Measurements from ENCODE around the gene UTP15.
A peak's percentile ranks its signal among the peaks of the same experiment; 100 is the strongest.

Gene UTP15

DNA sequence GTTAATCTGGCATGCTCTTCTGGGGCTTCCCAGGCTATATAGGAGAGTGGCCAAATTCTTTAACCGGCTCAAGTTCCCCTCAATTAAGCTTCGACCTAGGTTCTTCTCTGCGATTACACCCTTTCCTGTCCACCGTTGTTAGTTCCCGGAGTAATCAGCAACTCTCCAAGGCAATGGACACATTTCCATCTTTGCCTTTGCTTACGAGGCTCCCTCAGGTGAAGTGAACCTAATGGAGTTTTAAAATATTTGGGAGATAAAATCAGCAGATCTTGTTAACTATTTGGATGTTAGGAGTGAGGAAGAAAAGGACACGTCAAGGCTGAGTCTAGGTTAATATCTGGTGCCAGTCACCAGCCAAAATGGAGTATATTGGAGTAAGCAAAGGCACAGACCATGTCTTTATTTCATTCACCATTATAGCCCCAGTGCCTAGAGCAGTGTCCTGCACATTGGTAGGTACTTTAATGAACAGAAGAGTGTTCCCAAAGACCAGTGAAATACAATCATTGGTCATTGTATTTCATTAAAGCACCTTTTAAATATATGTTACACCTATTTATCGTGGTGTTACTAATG, 515 bp downstream of the UTP15 start:
- DNase-seq (ENCODE audit: extremely low spot score): no peak
- ChIA-PET POLR2A (no interaction called here), CTCF (no interaction called here)
- TF ChIP-seq ZNF384 (IDR thresholded peaks at IDR 0.05) (no peak), LEF1 (IDR thresholded peaks at IDR 0.05; ENCODE audit: borderline replicate concordance) (no peak), L3MBTL2 (conservative IDR thresholded peaks at IDR 0.05) (no peak), SUZ12 (IDR thresholded peaks at IDR 0.05) (no peak), FOXA1 (IDR thresholded peaks at IDR 0.05) (no peak), FOXK2 (IDR thresholded peaks at IDR 0.05) (no peak), ELF4 (IDR thresholded peaks at IDR 0.05) (no peak), BHLHE40 (IDR thresholded peaks at IDR 0.05; ENCODE audit: borderline replicate concordance) (no peak)
- TF ChIP-seq, protein P1, sequence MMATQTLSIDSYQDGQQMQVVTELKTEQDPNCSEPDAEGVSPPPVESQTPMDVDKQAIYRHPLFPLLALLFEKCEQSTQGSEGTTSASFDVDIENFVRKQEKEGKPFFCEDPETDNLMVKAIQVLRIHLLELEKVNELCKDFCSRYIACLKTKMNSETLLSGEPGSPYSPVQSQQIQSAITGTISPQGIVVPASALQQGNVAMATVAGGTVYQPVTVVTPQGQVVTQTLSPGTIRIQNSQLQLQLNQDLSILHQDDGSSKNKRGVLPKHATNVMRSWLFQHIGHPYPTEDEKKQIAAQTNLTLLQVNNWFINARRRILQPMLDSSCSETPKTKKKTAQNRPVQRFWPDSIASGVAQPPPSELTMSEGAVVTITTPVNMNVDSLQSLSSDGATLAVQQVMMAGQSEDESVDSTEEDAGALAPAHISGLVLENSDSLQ (IDR thresholded peaks at IDR 0.05): no peak

DNA sequence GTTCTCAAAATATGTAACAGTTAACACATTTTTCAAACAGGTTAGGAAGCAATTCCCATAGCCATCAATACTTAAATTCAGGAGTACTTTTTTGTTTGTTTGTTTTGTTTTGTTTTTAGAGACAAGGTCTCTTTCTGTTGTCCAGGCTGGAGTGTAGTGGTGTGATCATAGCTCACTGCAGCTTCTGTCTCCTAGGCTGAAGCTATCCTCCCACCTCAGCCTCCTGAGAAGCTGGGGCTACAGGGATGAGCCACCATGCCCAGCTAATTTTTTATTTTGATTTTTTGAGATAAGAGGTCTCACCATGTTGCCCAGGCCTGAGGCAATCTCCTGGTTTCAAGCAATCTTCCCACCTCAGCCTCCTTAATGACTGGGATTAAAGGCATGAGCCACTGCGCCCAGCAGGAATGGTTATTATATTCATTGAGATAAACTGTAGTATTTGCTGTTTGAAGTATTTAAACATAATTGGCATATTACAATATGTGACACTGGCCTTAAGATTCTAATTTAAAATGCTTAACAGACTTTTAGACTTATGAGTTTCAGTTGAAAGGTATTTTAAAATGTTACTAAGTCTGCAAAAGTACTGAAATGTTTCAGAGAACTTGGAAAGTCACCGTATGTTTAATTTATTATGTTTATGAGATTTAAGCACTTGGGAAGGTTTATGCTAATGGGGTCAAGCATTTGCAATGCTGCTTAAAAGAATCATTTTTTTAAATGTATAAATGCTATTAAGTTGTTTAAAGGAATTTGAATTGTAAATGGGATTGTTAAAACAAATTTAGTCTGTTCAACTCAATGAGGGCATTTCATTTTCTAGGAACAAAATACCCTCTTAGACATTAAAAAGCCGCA, 17.0 kb downstream of the UTP15 start:
- TF ChIP-seq ZNF384 (IDR thresholded peaks at IDR 0.05) (no peak), BHLHE40 (IDR thresholded peaks at IDR 0.05; ENCODE audit: borderline replicate concordance) (no peak), NFRKB (IDR thresholded peaks at IDR 0.05) (no peak), FOXK2 (IDR thresholded peaks at IDR 0.05) (no peak), SUZ12 (IDR thresholded peaks at IDR 0.05) (no peak), TARDBP (IDR thresholded peaks at IDR 0.05) (no peak), FOXM1 (IDR thresholded peaks at IDR 0.05; ENCODE audit: borderline replicate concordance) (no peak), CTBP1 (IDR thresholded peaks at IDR 0.05; ENCODE audit: borderline replicate concordance) (no peak), LEF1 (IDR thresholded peaks at IDR 0.05; ENCODE audit: borderline replicate concordance) (no peak), ARNT (IDR thresholded peaks at IDR 0.05) (no peak), FOXA1 (IDR thresholded peaks at IDR 0.05) (no peak), L3MBTL2 (conservative IDR thresholded peaks at IDR 0.05) (no peak), SP1 (IDR thresholded peaks at IDR 0.05) (no peak), HDGF (IDR thresholded peaks at IDR 0.05; ENCODE audit: borderline replicate concordance) (no peak), ELF4 (IDR thresholded peaks at IDR 0.05) (no peak)
- TF ChIP-seq, protein P1 (IDR thresholded peaks at IDR 0.05): no peak
- DNase-seq (ENCODE audit: extremely low spot score): no peak
- CTCF ChIA-PET: no interaction called here
- POLR2A ChIA-PET: no interaction called here

DNA sequence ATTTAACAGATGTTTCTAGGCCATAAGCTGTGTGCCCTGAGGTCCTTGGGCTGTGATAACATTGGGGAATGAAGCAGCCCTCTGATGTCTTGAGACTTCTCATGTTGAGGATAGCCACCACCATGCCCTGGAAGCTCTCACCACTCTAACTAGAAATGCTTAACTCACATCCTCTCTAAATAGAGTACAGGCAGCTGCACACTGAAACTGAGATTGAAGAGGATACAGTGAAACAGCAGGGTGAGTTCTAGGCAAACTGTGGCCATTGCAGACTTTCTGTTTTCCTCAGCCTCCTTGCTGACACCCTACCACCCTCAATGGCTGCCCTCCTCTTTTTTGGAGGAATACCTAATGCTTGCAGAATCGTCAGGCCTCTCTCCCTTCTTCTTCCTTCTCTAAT, 22.4 kb downstream of the UTP15 start:
- ChIA-PET POLR2A (no interaction called here), CTCF (interaction anchor here (0.9 kb wide), 1 partner anchor 36 kb away, joined by 3 read pairs; no protein-coding TSS in a partner anchor)
- DNase-seq (ENCODE audit: extremely low spot score): no peak
- TF ChIP-seq BHLHE40 (IDR thresholded peaks at IDR 0.05; ENCODE audit: borderline replicate concordance) (no peak), FOXA1 (IDR thresholded peaks at IDR 0.05) (no peak), HDGF (IDR thresholded peaks at IDR 0.05; ENCODE audit: borderline replicate concordance) (no peak), SUZ12 (IDR thresholded peaks at IDR 0.05) (no peak), ZNF384 (IDR thresholded peaks at IDR 0.05) (no peak), ARNT (IDR thresholded peaks at IDR 0.05) (no peak), NFRKB (IDR thresholded peaks at IDR 0.05) (no peak), FOXK2 (IDR thresholded peaks at IDR 0.05) (no peak), LEF1 (IDR thresholded peaks at IDR 0.05; ENCODE audit: borderline replicate concordance) (no peak), FOXM1 (IDR thresholded peaks at IDR 0.05; ENCODE audit: borderline replicate concordance) (no peak), CTBP1 (IDR thresholded peaks at IDR 0.05; ENCODE audit: borderline replicate concordance) (no peak), L3MBTL2 (conservative IDR thresholded peaks at IDR 0.05) (no peak), ELF4 (IDR thresholded peaks at IDR 0.05) (no peak), TARDBP (IDR thresholded peaks at IDR 0.05) (no peak), SP1 (IDR thresholded peaks at IDR 0.05) (no peak)
- TF ChIP-seq, protein P1 (IDR thresholded peaks at IDR 0.05): no peak

DNA sequence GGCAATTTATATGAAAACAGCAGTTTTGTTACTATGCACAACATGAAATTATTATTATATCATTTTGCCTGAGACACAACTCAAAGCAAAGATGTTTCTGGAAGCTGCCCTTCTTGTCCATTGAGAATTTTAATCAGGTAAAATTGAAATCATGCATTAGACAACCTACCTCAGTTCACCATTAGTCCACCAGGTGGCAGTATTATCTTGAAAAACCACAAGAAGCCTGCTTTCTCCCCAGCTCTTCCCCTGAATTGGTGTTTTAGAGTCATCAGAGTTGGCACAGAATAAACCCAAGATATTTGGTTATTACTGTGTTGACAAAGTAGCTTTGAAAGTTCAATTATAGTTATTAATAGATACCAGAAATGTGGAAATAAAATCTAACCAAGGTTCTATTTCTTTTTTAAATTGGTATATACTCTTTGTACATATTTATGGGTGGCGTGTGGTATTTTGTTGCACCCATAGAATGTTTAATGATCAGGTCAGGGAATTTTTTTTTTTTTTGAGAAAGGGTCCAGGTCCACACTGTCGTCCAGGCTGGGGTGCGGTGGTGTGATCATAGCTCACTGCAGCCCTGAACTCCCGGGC, 25.7 kb downstream of the UTP15 start:
- ChIA-PET POLR2A (interaction anchor here (0.8 to 1.2 kb wide), 3 partner anchors 26 to 205 kb away, joined by 3 to 5 read pairs (median 4); partner anchors contain the start of gene ANKRA2), CTCF (interaction anchor here (0.6 to 3.1 kb wide), 12 partner anchors 40 to 1761 kb away, joined by 3 to 28 read pairs (median 4); no protein-coding TSS in a partner anchor)
- peak; percentile 62 for DNase-seq (ENCODE audit: extremely low spot score)
- TF ChIP-seq SUZ12 (IDR thresholded peaks at IDR 0.05) (no peak), TARDBP (IDR thresholded peaks at IDR 0.05) (no peak), HDGF (IDR thresholded peaks at IDR 0.05; ENCODE audit: borderline replicate concordance) (no peak), LEF1 (IDR thresholded peaks at IDR 0.05; ENCODE audit: borderline replicate concordance) (no peak), L3MBTL2 (conservative IDR thresholded peaks at IDR 0.05) (no peak), ELF4 (IDR thresholded peaks at IDR 0.05) (no peak), ARNT (IDR thresholded peaks at IDR 0.05) (no peak), CTBP1 (IDR thresholded peaks at IDR 0.05; ENCODE audit: borderline replicate concordance) (no peak), FOXA1 (IDR thresholded peaks at IDR 0.05) (no peak), ZNF384 (IDR thresholded peaks at IDR 0.05) (no peak), FOXK2 (IDR thresholded peaks at IDR 0.05) (no peak), BHLHE40 (IDR thresholded peaks at IDR 0.05; ENCODE audit: borderline replicate concordance) (no peak), SP1 (IDR thresholded peaks at IDR 0.05) (no peak)
- TF ChIP-seq, protein P1 (IDR thresholded peaks at IDR 0.05): no peak

All from HEK293T (cell line).